HepG2 (cell line): ENCODE data around the gene TVP23A. TPM values are rescaled to one million over a fixed set of nuclear protein-coding genes. Genes with fewer than 3 reads are reported as not detected.

ENCODE experiments used
- AGO1 ChIP-seq: fragments of 200-400 bp; formaldehyde crosslinking; IDR thresholded peaks from 2 replicates; pipeline ENCODE4 v1.6.1; 2017; ENCODE audit warnings: mild to moderate bottlenecking, low read depth, low read length, moderate library complexity; ENCODE audit not compliant: poor library complexity, severe bottlenecking
- ATF3 ChIP-seq: sonication (generic); formaldehyde crosslinking; IDR thresholded peaks from 2 replicates; pipeline ENCODE4 v1.4.0; 2020; ENCODE audit warnings: missing genetic modification reagents
- CBX1 ChIP-seq: IDR thresholded peaks from one replicate; pipeline ENCODE4 v1.6.1; 2016; ENCODE audit warnings: antibody characterized with exemption, low read depth
- CREM ChIP-seq, 2 experiments: sonication (generic) in 1 of 2; formaldehyde crosslinking in 1 of 2; IDR thresholded peaks; 2 replicates each; pipeline versions ENCODE4 v1.4.0 to v1.6.1; 2016 to 2020; ENCODE audit warnings: antibody characterized with exemption in 1 of 2, mild to moderate bottlenecking in 1 of 2, missing genetic modification reagents in 1 of 2
- EP300 ChIP-seq, 3 experiments: sonication (generic) in 1 of 3; formaldehyde crosslinking in 1 of 3; IDR thresholded peaks; 2 replicates each; pipeline versions ENCODE4 v1.5.1 to v1.6.1; 2011 to 2020; ENCODE audit warnings: low read depth in 2 of 3, low read length in 2 of 3, borderline replicate concordance in 1 of 3, improper control_type of control experiment in 1 of 3, mild to moderate bottlenecking in 1 of 3, missing genetic modification reagents in 1 of 3, moderate library complexity in 1 of 3
- FOXA3 ChIP-seq: IDR thresholded peaks from 2 replicates; pipeline ENCODE4 v1.6.1; 2016; ENCODE audit warnings: missing genetic modification reagents, missing compliant biosample characterization
- GABPB1 ChIP-seq: IDR thresholded peaks from 2 replicates; pipeline ENCODE4 v1.6.1; 2016; ENCODE audit warnings: mild to moderate bottlenecking, missing genetic modification reagents, moderate library complexity, missing compliant biosample characterization
- GATAD1 ChIP-seq: IDR thresholded peaks from 2 replicates; pipeline ENCODE4 v1.6.1; 2016; ENCODE audit warnings: missing genetic modification reagents, missing compliant biosample characterization
- GTF2F1 ChIP-seq: fragments of 150-350 bp; IDR thresholded peaks from 2 replicates; pipeline ENCODE4 v1.6.1; 2014; ENCODE audit warnings: low read length
- HBP1 ChIP-seq: IDR thresholded peaks from 2 replicates; pipeline ENCODE4 v1.6.1; 2016; ENCODE audit warnings: low read depth, control low read depth
- HDAC2 ChIP-seq: sonication (generic); formaldehyde crosslinking; IDR thresholded peaks from 2 replicates; pipeline ENCODE4 v1.4.0; 2020; ENCODE audit warnings: missing genetic modification reagents
- HNRNPLL ChIP-seq: fragments of 200-400 bp; formaldehyde crosslinking; IDR thresholded peaks from 2 replicates; pipeline ENCODE4 v1.6.1; 2017; ENCODE audit warnings: mild to moderate bottlenecking, low read depth, low read length; ENCODE audit not compliant: poor library complexity, severe bottlenecking
- JUND ChIP-seq: sonication (generic); formaldehyde crosslinking; IDR thresholded peaks from 2 replicates; pipeline ENCODE4 v1.8.0; 2022; ENCODE audit warnings: mild to moderate bottlenecking, missing genetic modification reagents
- KDM2A ChIP-seq: sonication (generic); formaldehyde crosslinking; IDR thresholded peaks from 2 replicates; pipeline ENCODE4 v1.4.0; 2020; ENCODE audit warnings: low read depth, missing genetic modification reagents, borderline replicate concordance
- KDM5B ChIP-seq: sonication (generic); formaldehyde crosslinking; IDR thresholded peaks from 2 replicates; pipeline ENCODE4 v1.4.0; 2020; ENCODE audit warnings: missing genetic modification reagents, mild to moderate bottlenecking, borderline replicate concordance
- KMT2A ChIP-seq: sonication (generic); formaldehyde crosslinking; IDR thresholded peaks from 2 replicates; pipeline ENCODE4 v1.4.0; 2020; ENCODE audit warnings: missing genetic modification reagents
- MIER3 ChIP-seq: IDR thresholded peaks from 2 replicates; pipeline ENCODE4 v1.6.1; 2016; ENCODE audit warnings: missing compliant biosample characterization, borderline replicate concordance
- POGK ChIP-seq: sonication (generic); formaldehyde crosslinking; conservative IDR thresholded peaks from 2 replicates; pipeline ENCODE4 v1.8.0; 2022; ENCODE audit warnings: mild to moderate bottlenecking, moderate library complexity, missing genetic modification reagents
- RXRA ChIP-seq: sonication (generic); formaldehyde crosslinking; IDR thresholded peaks from 2 replicates; pipeline ENCODE4 v1.5.1; 2020; ENCODE audit warnings: missing genetic modification reagents
- SNAPC5 ChIP-seq: sonication (generic); formaldehyde crosslinking; IDR thresholded peaks from 2 replicates; pipeline ENCODE4 v1.8.1; 2023; ENCODE audit warnings: mild to moderate bottlenecking, missing genetic modification reagents, borderline replicate concordance
- ZFY ChIP-seq: sonication (generic); formaldehyde crosslinking; IDR thresholded peaks from 2 replicates; pipeline ENCODE4 v1.4.0; 2020; ENCODE audit warnings: missing genetic modification reagents
- ZNF224 ChIP-seq: sonication (generic); formaldehyde crosslinking; IDR thresholded peaks from 2 replicates; pipeline ENCODE4 v1.5.0; 2020; ENCODE audit warnings: mild to moderate bottlenecking, missing genetic modification reagents
- ZNF704 ChIP-seq: sonication (generic); formaldehyde crosslinking; IDR thresholded peaks from 2 replicates; pipeline ENCODE4 v1.8.1; 2023; ENCODE audit warnings: mild to moderate bottlenecking, inconsistent platforms, moderate library complexity, missing genetic modification reagents, borderline replicate concordance
- ZNF792 ChIP-seq: IDR thresholded peaks from 2 replicates; pipeline ENCODE4 v1.6.1; 2016
- polyA plus RNA-seq, 8 experiments: library from polyadenylated mRNA; depleted of rRNA in 3 of 8; stranded (reverse) in 7 of 8; unstranded in 1 of 8; fragments of >200 nt; fragmentation: Illumina TruSeq in 4 of 8; extraction: Trizol in 4 of 8; gene quantifications; 2 replicates each; pipeline versions ENCODE4 v1.2.1 to v1.2.3, GENCODE V29; 2011 to 2016; ENCODE audit warnings: low read depth in 4 of 8, missing spikeins in 1 of 8, mixed read lengths in 1 of 8; ENCODE audit not compliant: insufficient read depth in 1 of 8
- total RNA-seq, 5 experiments: library from RNA; depleted of rRNA; stranded (reverse); fragments of >200 nt; fragmentation: Illumina TruSeq; extraction: Trizol; gene quantifications; 2 replicates each; pipeline ENCODE4 v1.2.3, GENCODE V29; 2016; ENCODE audit warnings: low read depth in 1 of 5

The TVP23A gene
- total and polyA plus RNA-seq, 2 of the 13 experiments (the other 11 are each of a cell fraction or from before 2014, with no cell fraction given) = not detected

- TF ChIP-seq EP300 (IDR thresholded peaks at IDR 0.05; ENCODE audit: low read depth in 2 of 2, low read length in 2 of 2) = no peak
- peak; percentile 28; the same call in 1 of the 2 replicates for TF ChIP-seq EP300 (CRISPR knock-in tag; IDR thresholded peaks at IDR 0.05; ENCODE audit: borderline replicate concordance)
- TF ChIP-seq HNRNPLL = no peak
- no peak for TF ChIP-seq AGO1
- TF ChIP-seq CREM (IDR thresholded peaks at IDR 0.05) = peak; percentile 42; the same call in 1 of the 2 replicates
- no peak for TF ChIP-seq CREM (CRISPR knock-in tag; IDR thresholded peaks at IDR 0.05)
- TF ChIP-seq ATF3 (CRISPR knock-in tag) = peak; percentile 98
- peak; percentile 88; the same call in 1 of the 2 replicates for TF ChIP-seq RXRA (CRISPR knock-in tag)
- 0 out of 2 replicates have a peak, but pooled peaks have one; percentile 33 for TF ChIP-seq POGK (CRISPR knock-in tag)
- TF ChIP-seq HDAC2 = peak; percentile 51
- TF ChIP-seq KMT2A (CRISPR knock-in tag) = no peak
- peak; percentile 14; the same call in 1 of the 2 replicates for TF ChIP-seq GATAD1 (CRISPR knock-in tag)
- 0 out of 2 replicates have a peak, but pooled peaks have one; percentile 37 for TF ChIP-seq KDM5B (CRISPR knock-in tag)
- TF ChIP-seq ZNF704 = 0 out of 2 replicates have a peak, but pooled peaks have one; percentile 24
- peak; percentile 29 for TF ChIP-seq CBX1
- no peak for TF ChIP-seq GTF2F1
- 0 out of 2 replicates have a peak, but pooled peaks have one; percentile 32 for TF ChIP-seq FOXA3 (CRISPR knock-in tag)
- TF ChIP-seq ZNF224 (CRISPR knock-in tag) = 0 out of 2 replicates have a peak, but pooled peaks have one; percentile 47
- peak; percentile 50 for TF ChIP-seq ZFY (CRISPR knock-in tag)
- 0 out of 2 replicates have a peak, but pooled peaks have one; percentile 32 for TF ChIP-seq KDM2A (CRISPR knock-in tag)
- TF ChIP-seq SNAPC5 (CRISPR knock-in tag) = no peak
- no peak for TF ChIP-seq HBP1
- TF ChIP-seq MIER3 = 0 out of 2 replicates have a peak, but pooled peaks have one; percentile 43
- TF ChIP-seq JUND (CRISPR knock-in tag) = peak; percentile 99
- TF ChIP-seq GABPB1 (CRISPR knock-in tag) = 0 out of 2 replicates have a peak, but pooled peaks have one; percentile 22
- TF ChIP-seq ZNF792 (CRISPR knock-in tag) = 0 out of 2 replicates have a peak, but pooled peaks have one; percentile 41
These were observed 80.1 kb downstream of the TVP23A start (continued) for GRCh38 chr16:10738231-10739077.
